ENCODE measurements around the gene PFKFB2. TPM values are rescaled to one million over a fixed set of nuclear protein-coding genes. Genes with fewer than 3 reads are reported as not detected.

Gene PFKFB2
- polyA plus RNA-seq, 1 donor (not counting 4 experiments of a cell fraction or from before 2014, with no cell fraction given), result 12.2 TPM

GRCh38 chr1:207062058-207062457 is 9.0 kb downstream of the PFKFB2 start:
- Histone ChIP-seq H3K36me3 (ENCODE audit: control insufficient read depth in 2 of 2, extremely low read depth in 1 of 2, insufficient read depth in 2 of 2, low read length in 2 of 2) (peaks cover 12 to 31% of the 10 kb centered on the region in 2 experiments), H3K9me1 (ENCODE audit: control insufficient read depth, extremely low read depth, insufficient read depth, low read length) (no peaks in the 10 kb centered on the region), H3K79me2 (ENCODE audit: control insufficient read depth, insufficient read depth, low read length) (no peaks in the 10 kb centered on the region), H3K27me3 (ENCODE audit: control insufficient read depth, extremely low read depth, insufficient read depth, low read length) (no peaks in the 10 kb centered on the region), H3K4me3 (ENCODE audit: control insufficient read depth in 2 of 3, extremely low read depth in 1 of 3, insufficient read depth in 2 of 3, low read depth in 1 of 3, low read length in 3 of 3) (no peak overlapping the region), H3K9ac (ENCODE audit: control insufficient read depth, extremely low read depth, insufficient read depth, low read length) (no peak overlapping the region), H4K20me1 (ENCODE audit: control insufficient read depth, extremely low read depth, insufficient read depth, low read length) (no peaks in the 10 kb centered on the region), H3K9me3 (ENCODE audit: control insufficient read depth, low read depth, low read length) (no peaks in the 10 kb centered on the region), H3K4me1 (ENCODE audit: control insufficient read depth, extremely low read depth, insufficient read depth, low read length) (no peaks in the 10 kb centered on the region), H3K27ac (ENCODE audit: control insufficient read depth, insufficient read depth, low read length) (no peak overlapping the region), H2AFZ (ENCODE audit: control insufficient read depth, low read length) (no peak overlapping the region), H3K4me2 (ENCODE audit: control insufficient read depth, extremely low read depth, insufficient read depth, low read depth, low read length) (no peak overlapping the region)
- dilution Hi-C loops (cut with MboI; ENCODE audit: extremely low pct_ligation_motif_present, low sequenced_read_pairs), result no loop called here
- DNase-seq (ENCODE audit: low read depth, low spot score), result no peak
- TF ChIP-seq EZH2 (IDR thresholded peaks at IDR 0.05; ENCODE audit: low read length), result no peak
- no peak for TF ChIP-seq CTCF (optimal IDR thresholded peaks at IDR 0.05 in 1 of 3, IDR thresholded peaks at IDR 0.05 in 1 of 3, conservative IDR thresholded peaks at IDR 0.05 in 1 of 3; ENCODE audit: extremely low read depth in 1 of 3, insufficient read depth in 2 of 3, low read length in 3 of 3)
- FAIRE-seq, result no peak

- Histone ChIP-seq H3K9me1 (ENCODE audit: control insufficient read depth, extremely low read depth, insufficient read depth, low read length) (no peaks in the 10 kb centered on the region), H3K36me3 (ENCODE audit: control insufficient read depth in 2 of 2, extremely low read depth in 1 of 2, insufficient read depth in 2 of 2, low read length in 2 of 2) (peaks cover 18 to 35% of the 10 kb centered on the region in 2 experiments), H3K79me2 (ENCODE audit: control insufficient read depth, insufficient read depth, low read length) (no peaks in the 10 kb centered on the region), H3K4me1 (ENCODE audit: control insufficient read depth, extremely low read depth, insufficient read depth, low read length) (no peaks in the 10 kb centered on the region), H3K4me2 (ENCODE audit: control insufficient read depth, extremely low read depth, insufficient read depth, low read depth, low read length) (no peak overlapping the region), H3K27me3 (ENCODE audit: control insufficient read depth, extremely low read depth, insufficient read depth, low read length) (no peaks in the 10 kb centered on the region), H2AFZ (ENCODE audit: control insufficient read depth, low read length) (no peak overlapping the region), H3K27ac (ENCODE audit: control insufficient read depth, insufficient read depth, low read length) (no peak overlapping the region), H3K9ac (ENCODE audit: control insufficient read depth, extremely low read depth, insufficient read depth, low read length) (no peak overlapping the region), H4K20me1 (ENCODE audit: control insufficient read depth, extremely low read depth, insufficient read depth, low read length) (no peaks in the 10 kb centered on the region), H3K4me3 (ENCODE audit: control insufficient read depth in 2 of 3, extremely low read depth in 1 of 3, insufficient read depth in 2 of 3, low read depth in 1 of 3, low read length in 3 of 3) (no peak overlapping the region), H3K9me3 (ENCODE audit: control insufficient read depth, low read depth, low read length) (no peaks in the 10 kb centered on the region)
- DNase-seq (ENCODE audit: low read depth, low spot score), result no peak
- dilution Hi-C loops (cut with MboI; ENCODE audit: extremely low pct_ligation_motif_present, low sequenced_read_pairs), result no loop called here
- no peak for FAIRE-seq
- TF ChIP-seq EZH2 (IDR thresholded peaks at IDR 0.05; ENCODE audit: low read length), result no peak
Measured at GRCh38 chr1:207063014-207063413, 9.9 kb downstream of the PFKFB2 start.

DNA sequence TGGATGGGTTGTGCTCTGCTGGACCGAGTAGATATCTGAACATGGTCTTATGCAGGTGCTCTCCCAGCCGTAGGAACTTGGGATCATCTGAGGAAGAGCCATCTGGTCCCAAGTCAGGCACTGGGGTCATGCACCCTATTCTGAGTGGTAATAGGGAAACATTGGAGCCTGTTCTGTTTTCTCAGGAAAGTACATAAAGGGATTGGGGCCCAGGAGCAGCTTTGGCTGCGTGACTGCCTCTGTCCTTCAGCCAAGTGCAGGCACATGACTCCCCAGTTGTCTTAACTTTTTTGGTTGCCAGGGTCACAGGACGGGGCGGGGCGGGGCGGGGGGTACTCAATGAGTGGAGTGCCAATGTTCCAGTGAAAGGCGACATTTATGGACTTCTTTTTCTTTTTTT is 11.5 kb downstream of the PFKFB2 start:
- Histone ChIP-seq H3K4me3 (ENCODE audit: control insufficient read depth in 2 of 3, extremely low read depth in 1 of 3, insufficient read depth in 2 of 3, low read depth in 1 of 3, low read length in 3 of 3) (no peak overlapping the region), H3K4me1 (ENCODE audit: control insufficient read depth, extremely low read depth, insufficient read depth, low read length) (no peaks in the 10 kb centered on the region), H4K20me1 (ENCODE audit: control insufficient read depth, extremely low read depth, insufficient read depth, low read length) (no peaks in the 10 kb centered on the region), H2AFZ (ENCODE audit: control insufficient read depth, low read length) (no peak overlapping the region), H3K4me2 (ENCODE audit: control insufficient read depth, extremely low read depth, insufficient read depth, low read depth, low read length) (no peak overlapping the region), H3K27ac (ENCODE audit: control insufficient read depth, insufficient read depth, low read length) (no peak overlapping the region), H3K9me3 (ENCODE audit: control insufficient read depth, low read depth, low read length) (no peaks in the 10 kb centered on the region), H3K79me2 (ENCODE audit: control insufficient read depth, insufficient read depth, low read length) (no peaks in the 10 kb centered on the region), H3K36me3 (ENCODE audit: control insufficient read depth in 2 of 2, extremely low read depth in 1 of 2, insufficient read depth in 2 of 2, low read length in 2 of 2) (peaks cover 26 to 42% of the 10 kb centered on the region in 2 experiments), H3K9ac (ENCODE audit: control insufficient read depth, extremely low read depth, insufficient read depth, low read length) (no peak overlapping the region), H3K9me1 (ENCODE audit: control insufficient read depth, extremely low read depth, insufficient read depth, low read length) (no peaks in the 10 kb centered on the region), H3K27me3 (ENCODE audit: control insufficient read depth, extremely low read depth, insufficient read depth, low read length) (no peaks in the 10 kb centered on the region)
- FAIRE-seq (no peak), DNase-seq (ENCODE audit: low read depth, low spot score) (no peak)
- dilution Hi-C loops (cut with MboI; ENCODE audit: extremely low pct_ligation_motif_present, low sequenced_read_pairs), result no loop called here
- TF ChIP-seq CTCF (optimal IDR thresholded peaks at IDR 0.05 in 1 of 3, IDR thresholded peaks at IDR 0.05 in 1 of 3, conservative IDR thresholded peaks at IDR 0.05 in 1 of 3; ENCODE audit: extremely low read depth in 1 of 3, insufficient read depth in 2 of 3, low read length in 3 of 3), result no peak
- no peak for TF ChIP-seq EZH2 (IDR thresholded peaks at IDR 0.05; ENCODE audit: low read length)
